Calu3 (cell line): ENCODE data around the gene HECW1. TPM values are rescaled to one million over a fixed set of nuclear protein-coding genes. Genes with fewer than 3 reads are reported as not detected.

Experiments
- BruUV-seq: library from RNA; stranded (reverse); fragments of 400-500 nt; replicated peaks from 2 replicates; lab custom pipeline; 2021; lab: Mats Ljungman, UMichigan
- CTCF ChIA-PET: fragments of 300-600 bp; sonication (Branson Sonifier 250); formaldehyde crosslinking; loops from one replicate; lab custom pipeline; 2022; ENCODE audit warnings: antibody characterized with exemption; lab: Charles Lee
- DNase-seq: peaks from one replicate; pipeline ENCODE4 v3.0.0; 2022
- H3K27ac Mint-ChIP-seq: one replicate; pipeline ENCODE4 v1.8.0; 2022; ENCODE audit warnings: mixed read lengths; ENCODE audit not compliant: unreplicated experiment
- H3K27me3 Mint-ChIP-seq: one replicate; pipeline ENCODE4 v1.8.0; 2022; ENCODE audit warnings: mixed read lengths; ENCODE audit not compliant: unreplicated experiment
- H3K36me3 Mint-ChIP-seq: one replicate; pipeline ENCODE4 v1.8.0; 2022; ENCODE audit warnings: mild to moderate bottlenecking, moderate library complexity, mixed read lengths; ENCODE audit not compliant: insufficient read depth, unreplicated experiment
- H3K4me1 Mint-ChIP-seq: one replicate; pipeline ENCODE4 v1.8.0; 2022; ENCODE audit warnings: mild to moderate bottlenecking, low read depth, mixed read lengths; ENCODE audit not compliant: unreplicated experiment
- H3K4me3 Mint-ChIP-seq: one replicate; pipeline ENCODE4 v1.8.0; 2022; ENCODE audit warnings: mild to moderate bottlenecking, low read depth, moderate library complexity, mixed read lengths; ENCODE audit not compliant: unreplicated experiment
- H3K9me3 Mint-ChIP-seq: one replicate; pipeline ENCODE4 v1.8.0; 2022; ENCODE audit warnings: low read depth, mixed read lengths; ENCODE audit not compliant: unreplicated experiment
- intact Hi-C: fragments of 100-400 bp; cut with micrococcal nuclease; formaldehyde crosslinking; loops from one replicate; pipeline ENCODE4 v1.10.0; 2022; ENCODE audit not compliant: unreplicated experiment
- total RNA-seq: library from RNA; stranded (reverse); gene quantifications from 2 replicates; pipeline ENCODE4 v1.2.3, GENCODE V29; 2022
- TF ChIP-seq, protein P1 (sequence below): fragments of 200-600 bp; IDR thresholded peaks from one replicate; pipeline ENCODE4 v1.8.0; 2022; ENCODE audit warnings: antibody characterized with exemption; ENCODE audit not compliant: unreplicated experiment

The HECW1 gene
- total RNA-seq, 1 experiment from 2014 or later = 0.33 TPM

DNA sequence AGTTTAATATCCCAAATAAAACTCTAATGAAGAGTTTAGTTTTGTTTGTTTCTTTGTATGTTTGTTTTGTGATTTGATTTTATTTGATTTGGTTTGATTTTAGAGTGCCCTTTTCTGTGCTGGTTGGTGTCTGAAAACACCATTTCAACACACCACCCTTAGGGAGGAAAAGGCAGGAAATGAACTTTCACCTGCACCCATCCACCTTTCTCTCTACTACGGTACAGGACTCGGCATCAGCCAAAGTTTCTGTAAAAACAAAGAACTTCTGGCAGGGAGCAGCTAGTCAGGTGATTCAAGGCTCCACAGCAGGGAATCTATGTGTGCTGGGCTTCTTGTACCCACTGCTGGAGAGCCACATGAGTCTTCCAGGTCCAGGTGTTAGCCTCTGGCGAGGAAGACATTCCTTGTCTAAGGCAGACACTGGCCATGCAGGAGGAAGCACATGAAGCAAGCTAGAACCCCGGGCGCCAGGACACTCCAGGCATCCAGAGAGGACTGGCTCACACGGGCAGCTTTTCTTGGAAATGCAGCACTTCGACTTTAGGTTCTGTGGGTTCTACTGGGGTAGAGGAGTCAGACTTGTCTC is 448.4 kb downstream of the HECW1 start:
- intact Hi-C loops = no loop called here
- Mint-ChIP-seq H3K4me3 (no peak overlapping the region), H3K36me3 (no peaks in the 10 kb centered on the region), H3K4me1 (peaks cover 11% of the 10 kb centered on the region), H3K27me3 (peaks cover 3% of the 10 kb centered on the region), H3K27ac (no peak overlapping the region), H3K9me3 (peaks cover 3% of the 10 kb centered on the region)
- no peak for DNase-seq
- CTCF ChIA-PET = no interaction called here
- TF ChIP-seq, protein P1, sequence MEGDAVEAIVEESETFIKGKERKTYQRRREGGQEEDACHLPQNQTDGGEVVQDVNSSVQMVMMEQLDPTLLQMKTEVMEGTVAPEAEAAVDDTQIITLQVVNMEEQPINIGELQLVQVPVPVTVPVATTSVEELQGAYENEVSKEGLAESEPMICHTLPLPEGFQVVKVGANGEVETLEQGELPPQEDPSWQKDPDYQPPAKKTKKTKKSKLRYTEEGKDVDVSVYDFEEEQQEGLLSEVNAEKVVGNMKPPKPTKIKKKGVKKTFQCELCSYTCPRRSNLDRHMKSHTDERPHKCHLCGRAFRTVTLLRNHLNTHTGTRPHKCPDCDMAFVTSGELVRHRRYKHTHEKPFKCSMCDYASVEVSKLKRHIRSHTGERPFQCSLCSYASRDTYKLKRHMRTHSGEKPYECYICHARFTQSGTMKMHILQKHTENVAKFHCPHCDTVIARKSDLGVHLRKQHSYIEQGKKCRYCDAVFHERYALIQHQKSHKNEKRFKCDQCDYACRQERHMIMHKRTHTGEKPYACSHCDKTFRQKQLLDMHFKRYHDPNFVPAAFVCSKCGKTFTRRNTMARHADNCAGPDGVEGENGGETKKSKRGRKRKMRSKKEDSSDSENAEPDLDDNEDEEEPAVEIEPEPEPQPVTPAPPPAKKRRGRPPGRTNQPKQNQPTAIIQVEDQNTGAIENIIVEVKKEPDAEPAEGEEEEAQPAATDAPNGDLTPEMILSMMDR = no peak
- no TSS peak for BruUV-seq

DNA sequence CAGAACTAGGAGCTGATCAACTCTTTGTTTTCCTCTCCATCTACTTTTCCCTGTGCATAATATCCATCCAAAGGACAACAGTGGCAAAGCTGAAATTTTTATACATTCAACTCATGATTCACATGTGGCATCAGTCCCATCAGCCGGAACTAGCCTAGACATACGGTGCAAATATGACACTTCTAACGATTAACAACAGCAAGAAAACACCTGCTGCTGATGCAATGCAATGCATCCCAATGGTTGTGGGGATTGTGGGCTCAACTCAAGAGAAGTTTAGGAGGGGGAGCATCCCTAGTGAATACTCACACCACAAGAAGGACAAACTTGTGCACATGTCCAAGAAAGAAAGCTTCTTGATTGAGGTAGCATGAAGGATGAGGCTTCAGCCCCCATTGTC is 449.9 kb downstream of the HECW1 start:
- H3K27ac Mint-ChIP-seq = no peak overlapping the region
- no peak overlapping the region for H3K4me3 Mint-ChIP-seq
- no peak for DNase-seq
- no peaks in the 10 kb centered on the region for H3K36me3 Mint-ChIP-seq
- H3K27me3 Mint-ChIP-seq = no peaks in the 10 kb centered on the region
- intact Hi-C loops = no loop called here
- no TSS peak for BruUV-seq
- TF ChIP-seq, protein P1 = no peak
- peaks cover 3% of the 10 kb centered on the region for H3K9me3 Mint-ChIP-seq
- peaks cover 11% of the 10 kb centered on the region for H3K4me1 Mint-ChIP-seq
- CTCF ChIA-PET = interaction anchor here (0.6 kb wide), 1 partner anchor 62 kb away, joined by 3 read pairs; no protein-coding TSS in a partner anchor

DNA sequence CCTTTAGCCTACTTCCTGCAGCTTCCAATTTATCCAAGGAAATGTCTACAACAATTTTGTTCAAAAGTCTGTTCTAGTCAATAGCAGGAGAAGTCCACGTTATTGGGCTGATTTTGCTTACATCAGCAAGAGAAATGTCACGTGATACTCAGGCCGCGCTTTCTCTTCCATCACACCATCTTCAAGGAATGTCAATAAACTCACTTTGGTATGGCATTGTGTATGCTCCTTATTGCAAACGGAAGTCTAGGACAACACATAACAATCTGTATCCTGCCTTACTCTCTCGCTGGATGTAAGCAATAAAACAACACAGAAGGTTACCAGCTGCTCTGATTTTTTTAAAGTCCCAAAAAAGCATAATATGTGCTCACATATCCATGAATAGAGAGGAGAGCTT is 453.3 kb downstream of the HECW1 start:
- Mint-ChIP-seq H3K4me3 (no peak overlapping the region), H3K27ac (no peak overlapping the region), H3K27me3 (no peaks in the 10 kb centered on the region), H3K36me3 (no peaks in the 10 kb centered on the region), H3K4me1 (no peaks in the 10 kb centered on the region), H3K9me3 (no peaks in the 10 kb centered on the region)
- no peak for DNase-seq
- CTCF ChIA-PET = no interaction called here
- BruUV-seq = no TSS peak
- TF ChIP-seq, protein P1 = no peak
- intact Hi-C loops = no loop called here

DNA sequence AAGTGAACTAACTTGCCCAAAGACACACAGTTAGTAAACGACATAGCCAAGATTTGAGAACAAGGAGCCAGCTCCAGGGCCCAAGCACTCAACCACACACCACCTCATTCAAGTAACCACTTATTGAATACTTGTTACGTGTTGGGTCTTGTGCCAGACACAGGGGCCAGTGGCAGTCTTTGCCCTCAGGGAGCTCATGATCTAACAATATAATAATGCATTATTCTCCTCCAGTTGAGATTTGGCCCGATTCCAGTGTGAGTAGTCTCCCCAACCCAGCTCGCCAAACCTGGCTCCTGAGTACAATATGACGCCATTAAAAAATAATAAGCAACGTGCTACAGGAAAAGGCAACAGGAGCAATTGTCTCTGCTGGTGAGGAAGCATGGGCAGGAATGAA is 456.1 kb downstream of the HECW1 start:
- intact Hi-C loops = no loop called here
- Mint-ChIP-seq H3K36me3 (no peaks in the 10 kb centered on the region), H3K4me1 (no peaks in the 10 kb centered on the region), H3K27me3 (no peaks in the 10 kb centered on the region), H3K4me3 (no peak overlapping the region), H3K27ac (no peak overlapping the region), H3K9me3 (no peaks in the 10 kb centered on the region)
- BruUV-seq = no TSS peak
- TF ChIP-seq, protein P1 = no peak
- no peak for DNase-seq
- CTCF ChIA-PET = interaction anchor here (0.6 kb wide), 1 partner anchor 66 kb away, joined by 3 read pairs; no protein-coding TSS in a partner anchor
